AG04450 (cell line): Measurements from ENCODE around the gene TXNL1. TPM values are rescaled to one million over a fixed set of nuclear protein-coding genes. Genes with fewer than 3 reads are reported as not detected.

Experiments
- CTCF ChIA-PET: fragments of 300-600, 350-600 bp; formaldehyde crosslinking; extraction: SDS; loops from one replicate; lab custom pipeline; 2022; ENCODE audit warnings: antibody characterized with exemption, inconsistent platforms; lab: Charles Lee
- POLR2A ChIA-PET: fragments of 350-600 bp; formaldehyde crosslinking; extraction: SDS; loops from one replicate; lab custom pipeline; 2021; ENCODE audit warnings: antibody characterized with exemption, inconsistent platforms; lab: Yijun Ruan, JAX
- DNase-seq: peaks from one replicate; pipeline ENCODE4 v3.0.0-alpha.2; 2011; ENCODE audit warnings: low read depth, low spot score
- H3K27ac ChIP-seq: one replicate; pipeline ENCODE4 v1.5.1; 2012; ENCODE audit warnings: low read depth, low read length, control low read depth
- H3K27me3 ChIP-seq: one replicate; pipeline ENCODE4 v1.6.0; 2012; ENCODE audit warnings: low read length; ENCODE audit not compliant: control insufficient read depth, insufficient read depth
- H3K4me3 ChIP-seq: 2 replicates; pipeline ENCODE4 v1.5.1; 2011; ENCODE audit warnings: mild to moderate bottlenecking, low read depth, low read length, control low read depth
- H3K9me3 ChIP-seq: 2 replicates; pipeline ENCODE4 v1.5.1; 2012; ENCODE audit warnings: low read length; ENCODE audit not compliant: control insufficient read depth, insufficient read depth
- CTCF ChIP-seq: IDR thresholded peaks from 2 replicates; pipeline ENCODE4 v1.5.1; 2011; ENCODE audit warnings: low read depth, low read length, control low read depth, inconsistent platforms
- polyA plus RNA-seq: library from polyadenylated mRNA; depleted of rRNA; stranded (reverse); fragments of >200 nt; gene quantifications from 2 replicates; pipeline ENCODE4 v1.2.3, GENCODE V29; 2011; rRNA removed

TXNL1 gene
- polyA plus RNA-seq, 1 experiment: 133 TPM

GRCh38 chr18:56562479-56562878 is 75.9 kb downstream of the TXNL1 start:
- TF ChIP-seq CTCF: no peak
- DNase-seq: no peak
- H3K9me3 ChIP-seq: peaks cover 3% of the 10 kb centered on the region; the same call in 1 of the 2 replicates
- H3K27me3 ChIP-seq: no peaks in the 10 kb centered on the region
- no peak overlapping the region for H3K27ac ChIP-seq
- CTCF ChIA-PET: no interaction called here
- POLR2A ChIA-PET: interaction anchor here (0.7 kb wide), 1 partner anchor 885 kb away, joined by 7 read pairs; no protein-coding TSS in a partner anchor
- H3K4me3 ChIP-seq: no peak overlapping the region

GRCh38 chr18:56560992-56561391 is 77.4 kb downstream of the TXNL1 start:
- POLR2A ChIA-PET: no interaction called here
- CTCF ChIA-PET: interaction anchor here (0.6 kb wide), 1 partner anchor 18 kb away, joined by 3 read pairs; no protein-coding TSS in a partner anchor

DNA sequence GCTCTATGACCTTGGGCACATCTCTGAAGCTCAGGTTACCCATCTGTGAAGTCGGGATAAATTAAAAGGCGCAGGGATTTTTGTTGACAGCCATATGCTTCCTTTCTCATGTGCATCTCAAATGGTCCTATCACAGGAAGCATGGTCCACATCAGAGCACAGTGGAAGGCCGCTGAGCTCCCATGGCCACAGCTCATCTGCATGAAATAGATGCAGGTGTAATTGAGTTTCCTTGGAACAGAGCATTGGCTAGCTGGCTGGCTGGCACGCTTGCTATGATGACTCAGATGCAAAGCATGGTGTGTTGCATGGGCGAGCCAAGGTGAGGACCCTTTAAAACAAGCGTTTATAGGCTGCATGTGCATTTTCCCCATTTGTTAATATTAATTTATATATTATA is 79.3 kb downstream of the TXNL1 start:
- Histone ChIP-seq H3K27ac (no peak overlapping the region), H3K27me3 (no peaks in the 10 kb centered on the region), H3K4me3 (no peak overlapping the region), H3K9me3 (peaks cover 3% of the 10 kb centered on the region; the same call in 1 of the 2 replicates)
- no peak for TF ChIP-seq CTCF
- POLR2A ChIA-PET: no interaction called here
- DNase-seq: no peak
- CTCF ChIA-PET: no interaction called here

More at GRCh38 chr18:56560992-56561391, 77.4 kb downstream of the TXNL1 start:
- no peak for TF ChIP-seq CTCF
- DNase-seq: no peak
- Histone ChIP-seq H3K4me3 (no peak overlapping the region), H3K27me3 (no peaks in the 10 kb centered on the region), H3K27ac (no peak overlapping the region), H3K9me3 (peaks cover 3% of the 10 kb centered on the region; the same call in 1 of the 2 replicates)

GRCh38 chr18:56556907-56557306 is 81.5 kb downstream of the TXNL1 start:
- POLR2A ChIA-PET: no interaction called here
- Histone ChIP-seq H3K27ac (no peak overlapping the region), H3K9me3 (no peaks in the 10 kb centered on the region), H3K4me3 (no peak overlapping the region), H3K27me3 (no peaks in the 10 kb centered on the region)
- CTCF ChIA-PET: interaction anchor here (2.3 kb wide), 1 partner anchor 19 kb away, joined by 5 read pairs; no protein-coding TSS in a partner anchor
- no peak for TF ChIP-seq CTCF
- no peak for DNase-seq

GRCh38 chr18:56550121-56550520 is 88.3 kb downstream of the TXNL1 start:
- POLR2A ChIA-PET: no interaction called here
- DNase-seq: no peak
- CTCF ChIA-PET: no interaction called here

More at GRCh38 chr18:56550121-56550520, 88.3 kb downstream of the TXNL1 start:
- Histone ChIP-seq H3K4me3 (no peak overlapping the region), H3K27me3 (no peaks in the 10 kb centered on the region), H3K27ac (no peak overlapping the region), H3K9me3 (no peaks in the 10 kb centered on the region)
- no peak for TF ChIP-seq CTCF

Other genes with a start within 250 kb of the TXNL1 start
- 8.1 and 9.8 TPM in 2 replicates for gene WDR7, start 12.8 kb upstream of the TXNL1 start, polyA plus RNA-seq